Thyroid gland (tissue), 4 donors: Measurements from ENCODE around the gene CADPS. TPM values are rescaled to one million over a fixed set of nuclear protein-coding genes. Genes with fewer than 3 reads are reported as not detected.

ENCODE experiments used
- DNase-seq, 2 donors: peaks; one replicate each; pipeline ENCODE4 v3.0.0-alpha.2; 2019
- H3K27ac ChIP-seq, 3 donors: fragments of 200-600 bp; sonication (generic); 1 replicate in 2 of 3; 2 replicates in 1 of 3; pipeline ENCODE4 v1.5.1; 2016 to 2019; ENCODE audit warnings: mild to moderate bottlenecking in 1 of 3, moderate library complexity in 1 of 3
- H3K27me3 ChIP-seq: fragments of 200-600 bp; sonication (generic); one replicate; pipeline ENCODE4 v1.5.1; 2019
- H3K36me3 ChIP-seq, 2 donors: fragments of 200-600 bp; sonication (generic); one replicate each; pipeline ENCODE4 v1.5.1; 2016 to 2019
- H3K4me1 ChIP-seq, 2 donors: fragments of 200-600 bp; sonication (generic); one replicate each; pipeline ENCODE4 v1.5.1; 2017 to 2019
- H3K4me3 ChIP-seq, 3 donors: fragments of 200-600 bp; sonication (generic); replicated peaks in 1 of 3; 1 replicate in 2 of 3; 2 replicates in 1 of 3; pipeline ENCODE4 v1.5.1; 2016; ENCODE audit warnings: mild to moderate bottlenecking in 1 of 3
- H3K9me3 ChIP-seq: fragments of 200-600 bp; sonication (generic); one replicate; pipeline ENCODE4 v1.5.1; 2017
- POLR2A ChIP-seq, 2 donors: fragments of 450-650 bp; IDR thresholded peaks; one replicate each; pipeline ENCODE4 v1.6.1; 2017; ENCODE audit warnings: antibody characterized with exemption in 2 of 2, mild to moderate bottlenecking in 2 of 2, moderate library complexity in 1 of 2
- WGBS, 2 donors: methylation state at CpG; one replicate each; pipeline ENCODE4 v1.1.5; 2017; 5-methylcytosine and 5-hydroxymethylcytosine counted together
- intact Hi-C: fragments of 100-400 bp; cut with DNase I; formaldehyde crosslinking; loops from one replicate; pipeline ENCODE4 v1.15.1; 2023
- total RNA-seq, 4 donors: library from RNA; depleted of rRNA; stranded (reverse); fragments of >200 nt; gene quantifications; one replicate each; pipeline ENCODE4 v1.2.3, GENCODE V29; 2016
- TF ChIP-seq, protein P1 (sequence below), 6 experiments: fragments of 200-600 bp in 3 of 6; fragments of 450-650 bp in 3 of 6; sonication (generic) in 3 of 6; IDR thresholded peaks; one replicate each; pipeline ENCODE4 v1.5.1; 2016 to 2019; ENCODE audit warnings: antibody characterized with exemption in 6 of 6, mild to moderate bottlenecking in 2 of 6, inconsistent platforms in 1 of 6, moderate library complexity in 1 of 6

The CADPS gene
- total RNA-seq, 4 donors from 2014 or later = 1.6 to 9.5 TPM; not detected in 2

DNA sequence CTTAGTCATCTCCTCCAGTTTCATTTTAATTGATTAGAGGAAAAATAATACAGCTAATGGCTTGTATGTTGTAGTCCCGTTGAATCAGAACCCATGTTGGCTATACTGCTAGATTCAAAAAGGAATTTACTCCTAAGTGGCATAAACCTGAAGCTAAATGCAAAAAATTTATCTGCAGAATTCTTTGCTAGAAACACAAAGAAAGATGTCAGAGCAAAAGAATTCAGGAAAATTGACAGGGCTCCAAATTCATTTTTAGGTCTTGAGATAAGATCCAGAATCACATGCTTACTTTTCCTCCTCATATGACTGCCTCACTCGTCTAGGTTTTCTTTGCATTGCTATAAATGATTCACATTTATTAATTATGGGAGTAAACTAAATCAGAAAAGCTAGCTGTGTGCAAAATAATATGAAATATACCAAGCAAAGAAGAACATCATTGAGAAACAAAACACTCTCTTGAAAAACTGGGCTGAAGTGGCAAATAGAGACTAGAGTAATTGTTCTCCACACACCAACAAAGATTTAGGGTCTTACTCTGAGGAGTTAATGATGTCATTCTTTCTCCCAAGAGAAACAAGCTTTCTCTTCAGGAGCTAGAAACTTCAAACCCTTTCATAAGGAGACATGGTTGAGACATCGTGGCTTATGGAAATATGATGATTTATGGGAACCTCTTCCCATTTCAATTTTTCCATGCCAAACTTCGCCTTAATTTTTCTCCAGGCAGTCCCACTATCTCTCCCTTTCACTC lies 407.1 kb downstream of the CADPS start:
- no peak for DNase-seq
- Histone ChIP-seq H3K4me3 (no peak overlapping the region), H3K9me3 (no peaks in the 10 kb centered on the region), H3K27me3 (no peaks in the 10 kb centered on the region), H3K27ac (no peak overlapping the region), H3K4me1 (no peaks in the 10 kb centered on the region), H3K36me3 (no peaks in the 10 kb centered on the region)
- intact Hi-C loops = no loop called here
- WGBS, 2 donors = 73 to 75% methylated on average over 4 of the region's 4 CpGs
- TF ChIP-seq POLR2A (IDR thresholded peaks at IDR 0.05) = no peak
- TF ChIP-seq, protein P1, sequence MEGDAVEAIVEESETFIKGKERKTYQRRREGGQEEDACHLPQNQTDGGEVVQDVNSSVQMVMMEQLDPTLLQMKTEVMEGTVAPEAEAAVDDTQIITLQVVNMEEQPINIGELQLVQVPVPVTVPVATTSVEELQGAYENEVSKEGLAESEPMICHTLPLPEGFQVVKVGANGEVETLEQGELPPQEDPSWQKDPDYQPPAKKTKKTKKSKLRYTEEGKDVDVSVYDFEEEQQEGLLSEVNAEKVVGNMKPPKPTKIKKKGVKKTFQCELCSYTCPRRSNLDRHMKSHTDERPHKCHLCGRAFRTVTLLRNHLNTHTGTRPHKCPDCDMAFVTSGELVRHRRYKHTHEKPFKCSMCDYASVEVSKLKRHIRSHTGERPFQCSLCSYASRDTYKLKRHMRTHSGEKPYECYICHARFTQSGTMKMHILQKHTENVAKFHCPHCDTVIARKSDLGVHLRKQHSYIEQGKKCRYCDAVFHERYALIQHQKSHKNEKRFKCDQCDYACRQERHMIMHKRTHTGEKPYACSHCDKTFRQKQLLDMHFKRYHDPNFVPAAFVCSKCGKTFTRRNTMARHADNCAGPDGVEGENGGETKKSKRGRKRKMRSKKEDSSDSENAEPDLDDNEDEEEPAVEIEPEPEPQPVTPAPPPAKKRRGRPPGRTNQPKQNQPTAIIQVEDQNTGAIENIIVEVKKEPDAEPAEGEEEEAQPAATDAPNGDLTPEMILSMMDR (IDR thresholded peaks at IDR 0.05) = no peak

DNA sequence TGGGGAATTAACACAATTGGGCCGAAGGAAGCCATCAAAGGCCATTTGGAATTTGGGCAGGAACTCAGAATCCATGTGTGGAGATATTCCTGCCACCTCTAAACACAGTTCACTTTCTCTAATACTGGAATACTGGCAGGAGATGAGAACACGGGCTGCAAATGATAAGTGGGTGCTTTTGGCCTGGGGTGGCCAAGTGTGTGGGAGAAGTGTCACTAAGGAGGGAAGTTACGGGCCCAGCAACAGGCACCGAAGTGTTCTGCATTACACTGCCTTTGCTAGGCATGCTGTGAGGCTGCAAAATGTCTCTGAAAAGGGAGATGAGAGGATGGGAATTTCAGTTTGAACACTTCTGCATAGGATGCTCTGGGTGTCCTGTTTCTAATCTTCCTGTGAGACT lies 412.4 kb downstream of the CADPS start:
- H3K9me3 ChIP-seq = no peaks in the 10 kb centered on the region
- H3K36me3 ChIP-seq = no peaks in the 10 kb centered on the region
- no peaks in the 10 kb centered on the region for H3K4me1 ChIP-seq
- H3K27ac ChIP-seq = no peak overlapping the region
- no peak overlapping the region for H3K4me3 ChIP-seq
- DNase-seq = no peak
- TF ChIP-seq POLR2A (IDR thresholded peaks at IDR 0.05) = no peak
- TF ChIP-seq, protein P1 (IDR thresholded peaks at IDR 0.05) = no peak
- WGBS, 2 donors = 67 to 81% methylated on average over 4 of the region's 4 CpGs
- H3K27me3 ChIP-seq = no peaks in the 10 kb centered on the region
- intact Hi-C loops = no loop called here

DNA sequence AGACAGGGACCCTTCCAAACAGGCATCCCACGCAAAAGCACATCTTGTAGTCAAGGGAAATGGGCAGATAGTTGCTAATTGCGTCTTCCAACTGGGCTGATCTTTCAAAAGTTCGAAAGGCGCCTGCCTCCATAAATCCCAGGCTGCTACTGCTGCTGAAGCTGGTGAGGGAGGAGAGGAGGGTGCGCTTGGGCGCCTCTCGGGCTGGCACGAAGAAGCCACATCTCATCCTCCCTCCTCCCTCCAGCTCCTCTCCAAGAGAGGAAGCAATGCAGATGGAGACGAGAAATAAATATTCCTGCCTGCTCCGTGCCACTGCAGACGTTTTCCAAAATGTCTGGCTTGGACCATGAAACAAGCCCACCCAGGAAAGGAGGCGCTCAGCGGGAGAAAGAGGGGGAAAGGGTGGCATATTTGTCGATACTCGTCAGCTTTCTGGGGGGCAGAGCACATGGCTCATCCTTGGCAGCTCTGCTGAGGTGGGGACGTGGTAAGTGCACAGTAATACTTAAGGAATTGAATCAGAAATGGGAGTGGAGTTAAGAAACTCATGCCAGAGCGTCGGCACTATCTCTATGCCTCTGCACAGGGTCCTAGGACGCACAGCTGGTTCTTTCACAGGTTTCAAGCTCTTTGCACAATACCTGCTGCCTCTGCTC lies 413.0 kb downstream of the CADPS start:
- no peak overlapping the region for H3K27ac ChIP-seq
- H3K4me1 ChIP-seq = no peaks in the 10 kb centered on the region
- TF ChIP-seq, protein P1 (IDR thresholded peaks at IDR 0.05) = no peak
- H3K27me3 ChIP-seq = no peaks in the 10 kb centered on the region
- intact Hi-C loops = no loop called here
- H3K9me3 ChIP-seq = no peaks in the 10 kb centered on the region
- WGBS, 2 donors = 79 to 85% methylated on average over 19 of the region's 19 CpGs
- no peak for DNase-seq
- H3K4me3 ChIP-seq = no peak overlapping the region
- no peaks in the 10 kb centered on the region for H3K36me3 ChIP-seq

DNA sequence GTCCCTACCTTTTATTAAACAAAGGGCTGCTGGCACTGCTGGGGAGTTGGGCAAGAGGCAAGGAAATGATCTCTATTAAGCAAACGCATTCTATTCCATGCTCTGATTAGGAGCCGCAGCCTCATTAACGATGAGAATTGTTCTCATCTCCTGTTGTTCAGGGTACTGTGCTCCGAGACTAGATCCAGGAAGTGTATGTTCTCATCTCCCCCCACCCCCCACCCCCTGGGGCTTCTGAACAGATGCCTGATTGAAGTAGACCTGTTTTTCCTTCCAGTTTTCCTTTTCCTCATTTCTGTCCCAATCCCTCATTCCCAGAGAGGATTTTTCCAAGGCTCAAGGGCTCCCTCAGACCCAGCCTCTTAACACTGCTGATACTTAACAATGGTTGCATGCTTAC lies 420.3 kb downstream of the CADPS start:
- Histone ChIP-seq H3K27me3 (no peaks in the 10 kb centered on the region), H3K36me3 (no peaks in the 10 kb centered on the region), H3K4me1 (no peaks in the 10 kb centered on the region), H3K9me3 (no peaks in the 10 kb centered on the region), H3K27ac (no peak overlapping the region), H3K4me3 (no peak overlapping the region)
- intact Hi-C loops = no loop called here
- TF ChIP-seq, protein P1 (IDR thresholded peaks at IDR 0.05) = no peak
- no peak for TF ChIP-seq POLR2A (IDR thresholded peaks at IDR 0.05)
- DNase-seq = no peak
- WGBS, 2 donors = 56 to 58% methylated on average over 4 of the region's 4 CpGs

DNA sequence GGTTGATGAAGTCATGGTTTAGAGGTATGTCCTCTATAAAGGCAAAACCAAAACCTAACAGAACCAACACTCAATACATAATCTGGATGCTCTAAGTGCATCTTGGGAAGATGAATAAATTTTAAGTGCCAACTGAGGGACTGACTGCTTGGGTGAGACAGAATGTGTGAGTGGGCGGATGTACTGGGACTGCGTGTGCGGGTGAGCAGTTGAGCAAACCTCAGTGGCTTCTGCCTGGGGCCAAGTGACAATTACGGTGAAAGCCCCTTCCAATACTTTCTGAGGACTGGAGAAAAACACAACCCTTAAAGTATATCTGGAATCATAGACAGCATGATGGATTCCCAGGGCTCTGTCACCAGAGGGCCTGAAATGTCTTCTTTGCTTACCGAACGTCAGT lies 421.8 kb downstream of the CADPS start:
- intact Hi-C loops = no loop called here
- Histone ChIP-seq H3K36me3 (no peaks in the 10 kb centered on the region), H3K4me1 (no peaks in the 10 kb centered on the region), H3K9me3 (no peaks in the 10 kb centered on the region), H3K27me3 (no peaks in the 10 kb centered on the region), H3K27ac (no peak overlapping the region), H3K4me3 (no peak overlapping the region)
- 83 to 84% methylated on average over 6 of the region's 6 CpGs for WGBS, 2 donors
- no peak for DNase-seq
- no peak for TF ChIP-seq POLR2A (IDR thresholded peaks at IDR 0.05)
- TF ChIP-seq, protein P1 (IDR thresholded peaks at IDR 0.05) = no peak
